B cell (primary cell): ENCODE measurements around the gene ST3GAL3. TPM values are rescaled to one million over a fixed set of nuclear protein-coding genes. Genes with fewer than 3 reads are reported as not detected.

Source experiments
- ATAC-seq: fragments of 200-7000 bp; cut with Tn5 transposase; one replicate; pipeline ENCODE4 v1.10.0; 2021; ENCODE audit warnings: low read depth, mild to moderate bottlenecking, moderate number of reproducible peaks, moderate library complexity
- CTCF ChIA-PET: fragments of 350-600 bp; sonication (Branson Sonifier 250); formaldehyde crosslinking; loops from one replicate; lab custom pipeline; 2021; ENCODE audit warnings: antibody characterized with exemption, inconsistent platforms; lab: Charles Lee
- POLR2A ChIA-PET: fragments of 350-600 bp; sonication (Branson Sonifier 250); formaldehyde crosslinking; loops from one replicate; lab custom pipeline; 2021; ENCODE audit warnings: antibody characterized with exemption; lab: Charles Lee
- DNase-seq: peaks from one replicate; pipeline ENCODE4 v3.0.0; 2013
- H2AFZ ChIP-seq: 2 replicates; pipeline ENCODE4 v1.6.1; 2012; ENCODE audit warnings: mild to moderate bottlenecking, low read depth, low read length; ENCODE audit not compliant: insufficient read depth, poor library complexity, severe bottlenecking
- H3K27ac ChIP-seq, 2 donors: 1 replicate in 1 of 2; 2 replicates in 1 of 2; pipeline ENCODE4 v1.5.1; 2012 to 2013; ENCODE audit warnings: low read length in 2 of 2, mild to moderate bottlenecking in 2 of 2, moderate library complexity in 1 of 2
- H3K27me3 ChIP-seq, 4 experiments: fragments of 200-600 bp in 1 of 4; sonication (generic) in 1 of 4; replicated peaks in 1 of 4; 1 replicate in 2 of 4; 2 replicates in 2 of 4; pipeline versions ENCODE4 v1.6.1 to v1.7.0; 2013 to 2016; ENCODE audit warnings: low read length in 3 of 4, mild to moderate bottlenecking in 2 of 4, mixed read lengths in 1 of 4, moderate library complexity in 1 of 4; ENCODE audit not compliant: insufficient read depth in 4 of 4, control insufficient read depth in 3 of 4; ENCODE audit errors: control extremely low read depth in 1 of 4
- H3K36me3 ChIP-seq, 2 experiments: replicated peaks in 1 of 2; 1 replicate in 1 of 2; 2 replicates in 1 of 2; pipeline versions ENCODE4 v1.6.1 to v1.7.1; 2013; ENCODE audit warnings: low read length in 1 of 2; ENCODE audit not compliant: insufficient read depth in 2 of 2, control insufficient read depth in 1 of 2; ENCODE audit errors: control extremely low read depth in 1 of 2, extremely low read depth in 1 of 2
- H3K4me1 ChIP-seq, 2 donors: fragments of 200-600 bp in 1 of 2; sonication (generic) in 1 of 2; 1 replicate in 1 of 2; 2 replicates in 1 of 2; pipeline versions ENCODE4 v1.5.1 to v1.6.1; 2013 to 2017; ENCODE audit warnings: low read length in 2 of 2; ENCODE audit not compliant: control insufficient read depth in 2 of 2, insufficient read depth in 2 of 2
- H3K4me2 ChIP-seq: replicated peaks from 2 replicates; pipeline ENCODE3; 2012; ENCODE audit warnings: mild to moderate bottlenecking, low read depth, low read length; ENCODE audit not compliant: poor library complexity, severe bottlenecking
- H3K4me3 ChIP-seq, 5 experiments: fragments of 200-600 bp in 1 of 5; sonication (generic) in 1 of 5; 1 replicate in 3 of 5; 2 replicates in 2 of 5; pipeline versions ENCODE4 v1.5.1 to v1.7.0; 2011 to 2016; ENCODE audit warnings: low read length in 4 of 5, mild to moderate bottlenecking in 4 of 5, low read depth in 2 of 5, control low read depth in 1 of 5, moderate library complexity in 1 of 5; ENCODE audit not compliant: insufficient read depth in 1 of 5; ENCODE audit errors: control extremely low read depth in 1 of 5, extremely low read depth in 1 of 5
- H3K79me2 ChIP-seq: fragments of 200-600 bp; sonication (generic); one replicate; pipeline ENCODE4 v1.6.0; 2016; ENCODE audit warnings: low read length; ENCODE audit not compliant: control insufficient read depth, insufficient read depth
- H3K9ac ChIP-seq: fragments of 200-600 bp; sonication (generic); 2 replicates; pipeline ENCODE4 v1.6.1; 2017; ENCODE audit warnings: mild to moderate bottlenecking, low read length, moderate library complexity
- H3K9me3 ChIP-seq, 3 donors: one replicate each; pipeline versions ENCODE4 v1.6.1 to v1.7.1; 2013; ENCODE audit warnings: low read length in 2 of 3; ENCODE audit not compliant: control insufficient read depth in 2 of 3, insufficient read depth in 1 of 3; ENCODE audit errors: control extremely low read depth in 1 of 3
- H4K20me1 ChIP-seq: 2 replicates; pipeline ENCODE4 v1.6.0; 2012; ENCODE audit warnings: mild to moderate bottlenecking, low read length; ENCODE audit not compliant: insufficient read depth, control insufficient read depth, poor library complexity, severe bottlenecking
- H3K27ac Mint-ChIP-seq: one replicate; pipeline ENCODE4 v1.8.0; 2021; ENCODE audit warnings: mixed read lengths
- H3K27me3 Mint-ChIP-seq: one replicate; pipeline ENCODE4 v1.8.0; 2021; ENCODE audit warnings: mixed read lengths
- H3K4me1 Mint-ChIP-seq: one replicate; pipeline ENCODE4 v1.8.0; 2021; ENCODE audit warnings: mixed read lengths
- H3K4me3 Mint-ChIP-seq: one replicate; pipeline ENCODE4 v1.8.0; 2021; ENCODE audit warnings: mixed read lengths
- H3K9me3 Mint-ChIP-seq: one replicate; pipeline ENCODE4 v1.8.0; 2022; ENCODE audit warnings: mixed read lengths; ENCODE audit not compliant: insufficient read depth
- CTCF ChIP-seq: fragments of 200-600 bp; IDR thresholded peaks from one replicate; pipeline ENCODE4 v1.8.0; 2022; ENCODE audit warnings: antibody characterized with exemption, mild to moderate bottlenecking
- EZH2 ChIP-seq: IDR thresholded peaks from 2 replicates; pipeline ENCODE4 v1.6.1; 2012; ENCODE audit warnings: borderline replicate concordance, low read depth, mild to moderate bottlenecking, moderate library complexity, low read length; ENCODE audit not compliant: insufficient read depth, poor library complexity, severe bottlenecking
- WGBS: methylation state at CpG from one replicate; pipeline ENCODE4 v1.1.5; 2013; ENCODE audit warnings: missing lambda C conversion rate; ENCODE audit not compliant: insufficient coverage; 5-methylcytosine and 5-hydroxymethylcytosine counted together
- intact Hi-C: fragments of 100-400 bp; cut with micrococcal nuclease; formaldehyde crosslinking; loops from one replicate; pipeline ENCODE4 v1.10.0; 2022
- polyA plus RNA-seq: library from polyadenylated mRNA; depleted of rRNA; stranded (reverse); fragments of >200 nt; gene quantifications from 2 replicates; pipeline ENCODE4 v1.2.3, GENCODE V29; 2012
- total RNA-seq, 2 donors: library from RNA; stranded (reverse); fragments of 120-200 nt in 1 of 2; gene quantifications; 1 replicate in 1 of 2; 2 replicates in 1 of 2; pipeline versions ENCODE4 v1.2.3 to v1.2.4, GENCODE V29; 2013 to 2022

Gene ST3GAL3
- total and polyA plus RNA-seq, 2 donors (not counting 1 experiment from before 2014, with no cell fraction given), result 16.8 to 31.4 TPM

GRCh38 chr1:43947874-43948437 lies 240.6 kb downstream of the ST3GAL3 start:
- no peaks in the 10 kb centered on the region for H3K9me3 Mint-ChIP-seq
- CTCF ChIA-PET, result interaction anchor here (1.2 to 2.1 kb wide), 5 partner anchors 14 to 184 kb away, joined by 3 to 11 read pairs (median 4); partner anchors contain the start of genes ARTN and CCDC24

More at GRCh38 chr1:43947874-43948437, 240.6 kb downstream of the ST3GAL3 start:
- H3K4me2 ChIP-seq, result peak overlapping the region; percentile 84
- no peak for ATAC-seq
- peaks cover 15 to 25% of the 10 kb centered on the region in 2 donors for H3K4me1 ChIP-seq
- TF ChIP-seq CTCF (no peak), EZH2 (no peak)
- H3K27me3 ChIP-seq, result no peaks in the 10 kb centered on the region
- Mint-ChIP-seq H3K4me3 (peak overlapping the region; percentile 93), H3K4me1 (peaks cover 37% of the 10 kb centered on the region), H3K27me3 (no peaks in the 10 kb centered on the region), H3K27ac (peak overlapping the region; percentile 82)
- no peak overlapping the region for H3K27ac ChIP-seq
- POLR2A ChIA-PET, result no interaction called here
- no peak for DNase-seq
- H3K9ac ChIP-seq, result peak overlapping the region; percentile 93
- H3K79me2 ChIP-seq, result peaks cover 43% of the 10 kb centered on the region
- WGBS, result 80% methylated on average over 2 of the region's 3 CpGs
- intact Hi-C loops, result loop anchor here (2.0 to 10.0 kb wide), 3 partner anchors 186 to 1183 kb away; partner anchors contain the start of genes C1orf50, KDM4A and P3H1
- peaks cover 5% of the 10 kb centered on the region for H4K20me1 ChIP-seq
- H3K4me3 ChIP-seq, result no peak overlapping the region
- no peak overlapping the region for H2AFZ ChIP-seq
- H3K9me3 ChIP-seq, result no peaks in the 10 kb centered on the region
- H3K36me3 ChIP-seq, result peaks cover 0 to 9% of the 10 kb centered on the region in 2 experiments
